ENCODE results near the gene HOXD3. TPM values are rescaled to one million over a fixed set of nuclear protein-coding genes. Genes with fewer than 3 reads are reported as not detected.

HOXD3 gene
- total RNA-seq, 1 donor = not detected

DNA sequence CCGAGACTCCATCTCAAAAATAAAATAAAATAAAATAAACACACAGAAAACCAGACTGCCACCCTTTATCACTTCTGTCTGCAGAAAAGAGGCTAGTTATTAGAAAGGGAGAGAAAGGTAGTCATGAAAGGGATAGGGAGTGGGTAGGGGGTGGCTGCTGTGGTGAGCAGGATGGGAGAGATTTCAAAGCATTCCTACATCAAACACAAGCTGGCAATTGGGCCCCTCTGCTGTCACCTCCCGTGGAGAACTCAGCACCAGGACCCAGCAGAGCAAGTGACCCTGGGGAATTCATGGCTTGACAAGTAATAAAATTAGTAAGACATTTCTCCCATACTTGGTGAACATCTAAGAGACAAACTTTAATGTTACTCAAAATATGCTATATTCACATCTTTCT lies 27.6 kb downstream of the HOXD3 start:
- H3K9me3 ChIP-seq (ENCODE audit: low read depth, low read length) = no peaks in the 10 kb centered on the region
- peaks cover 20% of the 10 kb centered on the region for H3K4me1 ChIP-seq (ENCODE audit: insufficient read depth, low read length)
- H3K27me3 ChIP-seq (ENCODE audit: insufficient read depth, low read length) = peaks cover 92% of the 10 kb centered on the region
- H3K4me3 ChIP-seq (ENCODE audit: low read length) = no peak overlapping the region

DNA sequence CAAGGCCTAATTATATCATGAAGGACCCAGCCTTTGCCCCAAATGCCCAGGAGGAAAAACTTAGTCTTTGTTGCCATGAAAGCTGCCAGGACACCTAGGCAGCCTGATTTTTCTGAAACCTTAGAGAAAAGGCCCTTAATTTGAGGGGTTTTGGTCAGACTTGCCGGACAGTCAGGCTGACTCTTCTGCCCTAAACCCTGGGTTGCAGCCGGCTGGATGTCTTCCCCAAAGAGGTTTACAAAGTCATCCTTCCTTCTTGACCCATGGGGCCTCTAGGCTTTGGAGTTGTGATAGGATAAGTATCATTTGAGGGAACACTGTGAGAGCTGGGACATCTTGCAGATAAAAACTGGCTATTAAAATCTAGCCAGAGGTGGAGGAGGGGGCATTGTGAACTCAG lies 28.9 kb downstream of the HOXD3 start:
- H3K9me3 ChIP-seq (ENCODE audit: low read depth, low read length) = no peaks in the 10 kb centered on the region
- H3K27me3 ChIP-seq (ENCODE audit: insufficient read depth, low read length) = peaks cover 92% of the 10 kb centered on the region
- no peak overlapping the region for H3K4me3 ChIP-seq (ENCODE audit: low read length)
- H3K4me1 ChIP-seq (ENCODE audit: insufficient read depth, low read length) = peaks cover 22% of the 10 kb centered on the region

DNA sequence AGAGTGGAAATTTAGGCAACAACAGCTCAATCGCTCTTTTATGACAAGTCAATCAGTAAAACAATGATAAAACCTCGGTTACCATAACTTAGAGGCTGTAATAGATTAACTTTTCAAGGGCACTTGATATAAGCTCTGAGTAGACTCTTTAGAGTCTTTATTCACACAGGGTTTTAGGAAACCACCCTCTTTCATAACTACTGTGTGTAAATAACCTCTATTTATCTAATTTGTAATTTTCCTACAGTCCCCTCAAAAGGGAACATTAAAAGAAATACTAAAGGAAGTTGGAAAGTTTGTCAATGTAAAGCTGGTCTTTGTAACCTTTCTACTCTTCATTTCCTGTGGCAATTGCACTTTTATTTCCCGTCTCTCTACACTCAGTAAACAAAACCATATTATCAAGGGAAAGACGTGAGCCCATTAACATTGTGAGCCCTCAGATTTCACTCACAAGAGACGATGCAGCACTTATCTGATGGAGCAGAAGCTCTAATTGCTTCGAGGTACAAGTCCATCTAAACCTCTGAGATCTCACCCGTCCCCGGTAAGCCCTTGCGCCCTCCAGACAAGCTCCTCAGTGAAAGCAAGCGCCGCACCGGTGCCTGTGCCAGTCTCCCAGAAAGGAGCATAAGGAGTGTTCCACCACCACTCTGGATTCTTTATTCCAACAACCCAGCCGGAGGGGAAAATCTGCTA lies 30.2 kb downstream of the HOXD3 start:
- H3K9me3 ChIP-seq (ENCODE audit: low read depth, low read length) = no peaks in the 10 kb centered on the region
- peaks cover 97% of the 10 kb centered on the region for H3K27me3 ChIP-seq (ENCODE audit: insufficient read depth, low read length)
- no peak overlapping the region for H3K4me3 ChIP-seq (ENCODE audit: low read length)
- peaks cover 22% of the 10 kb centered on the region for H3K4me1 ChIP-seq (ENCODE audit: insufficient read depth, low read length)

DNA sequence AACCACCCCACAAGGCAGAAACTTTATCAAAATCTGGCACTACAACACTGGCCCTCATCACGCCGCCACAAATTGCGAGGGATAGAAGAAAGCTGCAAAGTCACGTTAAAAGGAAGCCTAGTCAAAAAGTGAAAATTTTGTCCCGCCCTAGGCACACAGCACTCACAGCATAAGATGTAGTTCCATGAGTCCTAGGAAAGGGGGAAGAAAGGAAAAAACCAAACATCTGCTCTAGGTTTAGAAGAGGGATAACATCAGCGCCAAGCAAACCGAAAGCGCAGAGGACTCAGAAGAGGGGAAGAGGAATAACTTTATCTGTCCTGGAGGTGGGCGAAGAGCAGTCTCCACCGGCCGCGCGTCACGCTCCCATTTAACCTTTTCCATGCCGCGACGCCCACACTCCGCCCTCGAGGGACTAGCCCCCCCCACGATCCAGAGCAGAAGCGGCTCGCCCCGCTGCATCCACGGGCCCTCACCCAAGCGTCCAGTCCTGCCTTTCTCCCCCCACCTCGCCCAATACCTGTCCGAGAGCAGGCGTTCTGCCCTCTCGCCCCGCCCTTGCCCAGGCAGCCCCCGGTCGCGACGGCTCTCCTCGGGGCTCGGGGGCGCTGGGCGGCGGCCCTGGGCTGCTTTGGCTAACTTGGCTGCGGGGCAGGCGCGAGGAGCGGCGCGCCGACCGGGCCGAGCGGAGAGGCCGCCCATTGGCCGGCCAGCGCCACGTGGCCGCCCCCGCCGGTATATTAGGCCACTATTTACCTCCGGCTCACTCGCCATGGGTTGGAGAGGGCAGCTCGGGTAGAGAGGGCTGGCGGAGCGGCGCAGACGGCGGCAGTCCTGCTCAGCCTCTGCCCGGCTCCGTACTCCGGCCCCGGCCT lies 31.0 kb downstream of the HOXD3 start, which contains the start of gene HOXD1:
Gene HOXD1, plus strand, starts transcription at position 770 of the 875 bp plus-strand sequence. CDS start 134 bp downstream, outside the sequence.
- peak within 1 kb of the TSS; percentile 6 for H3K4me3 ChIP-seq (ENCODE audit: low read length)
- H3K27me3 ChIP-seq (ENCODE audit: insufficient read depth, low read length) = peaks cover 97% of the 10 kb centered on the region

DNA sequence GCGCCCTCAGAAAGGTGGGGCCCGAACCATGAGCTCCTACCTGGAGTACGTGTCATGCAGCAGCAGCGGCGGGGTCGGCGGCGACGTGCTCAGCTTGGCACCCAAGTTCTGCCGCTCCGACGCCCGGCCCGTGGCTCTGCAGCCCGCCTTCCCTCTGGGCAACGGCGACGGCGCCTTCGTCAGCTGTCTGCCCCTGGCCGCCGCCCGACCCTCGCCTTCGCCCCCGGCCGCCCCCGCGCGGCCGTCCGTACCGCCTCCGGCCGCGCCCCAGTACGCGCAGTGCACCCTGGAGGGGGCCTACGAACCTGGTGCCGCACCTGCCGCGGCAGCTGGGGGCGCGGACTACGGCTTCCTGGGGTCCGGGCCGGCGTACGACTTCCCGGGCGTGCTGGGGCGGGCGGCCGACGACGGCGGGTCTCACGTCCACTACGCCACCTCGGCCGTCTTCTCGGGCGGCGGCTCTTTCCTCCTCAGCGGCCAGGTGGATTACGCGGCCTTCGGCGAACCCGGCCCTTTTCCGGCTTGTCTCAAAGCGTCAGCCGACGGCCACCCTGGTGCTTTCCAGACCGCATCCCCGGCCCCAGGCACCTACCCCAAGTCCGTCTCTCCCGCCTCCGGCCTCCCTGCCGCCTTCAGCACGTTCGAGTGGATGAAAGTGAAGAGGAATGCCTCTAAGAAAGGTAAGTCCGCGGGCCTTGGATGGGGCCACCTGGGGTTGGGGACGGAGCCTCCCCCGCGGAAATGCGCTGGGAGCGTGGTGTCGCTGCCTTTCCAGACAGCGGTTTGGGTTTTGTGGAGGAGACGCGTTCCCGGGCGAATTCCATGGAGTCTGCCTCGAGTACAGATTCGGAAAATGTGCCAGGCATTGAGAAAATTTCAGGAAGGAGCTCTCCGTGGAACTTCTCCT lies 31.9 kb downstream of the HOXD3 start:
- peaks cover 22% of the 10 kb centered on the region for H3K4me1 ChIP-seq (ENCODE audit: insufficient read depth, low read length)
- no peaks in the 10 kb centered on the region for H3K9me3 ChIP-seq (ENCODE audit: low read depth, low read length)
- H3K27me3 ChIP-seq (ENCODE audit: insufficient read depth, low read length) = peaks cover 97% of the 10 kb centered on the region
- H3K4me3 ChIP-seq (ENCODE audit: low read length) = peak overlapping the region; percentile 6

More for the DNA sequence above, 31.0 kb downstream of the HOXD3 start, which contains the start of gene HOXD1:
- H3K4me1 ChIP-seq (ENCODE audit: insufficient read depth, low read length) = peaks cover 22% of the 10 kb centered on the region
- H3K9me3 ChIP-seq (ENCODE audit: low read depth, low read length) = no peaks in the 10 kb centered on the region

DNA sequence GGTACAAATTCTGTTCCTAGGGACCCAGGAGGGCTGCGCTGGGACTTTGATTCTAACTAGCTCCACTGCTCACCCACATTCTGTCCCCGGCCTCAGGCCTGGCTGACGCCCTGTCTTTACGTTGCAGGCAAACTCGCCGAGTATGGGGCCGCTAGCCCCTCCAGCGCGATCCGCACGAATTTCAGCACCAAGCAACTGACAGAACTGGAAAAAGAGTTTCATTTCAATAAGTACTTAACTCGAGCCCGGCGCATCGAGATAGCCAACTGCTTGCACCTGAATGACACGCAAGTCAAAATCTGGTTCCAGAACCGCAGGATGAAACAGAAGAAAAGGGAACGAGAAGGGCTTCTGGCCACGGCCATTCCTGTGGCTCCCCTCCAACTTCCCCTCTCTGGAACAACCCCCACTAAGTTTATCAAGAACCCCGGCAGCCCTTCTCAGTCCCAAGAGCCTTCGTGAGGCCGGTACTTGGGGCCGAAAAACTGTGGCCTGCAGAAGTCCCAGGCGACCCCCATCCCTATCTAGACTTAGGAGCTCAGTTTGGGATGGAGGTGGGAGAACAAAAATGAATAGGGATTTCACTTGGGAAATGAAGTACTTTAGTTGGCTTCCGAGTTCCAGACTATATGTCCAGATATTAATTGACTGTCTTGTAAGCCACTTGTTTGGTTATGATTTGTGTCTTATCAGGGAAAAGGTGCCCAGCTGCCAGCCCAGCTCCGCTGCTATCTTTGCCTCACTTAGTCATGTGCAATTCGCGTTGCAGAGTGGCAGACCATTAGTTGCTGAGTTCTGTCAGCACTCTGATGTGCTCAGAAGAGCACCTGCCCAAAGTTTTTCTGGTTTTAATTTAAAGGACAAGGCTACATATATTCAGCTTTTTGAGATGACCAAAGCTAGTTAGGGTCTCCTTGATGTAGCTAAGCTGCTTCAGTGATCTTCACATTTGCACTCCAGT lies 32.9 kb downstream of the HOXD3 start:
- Histone ChIP-seq H3K9me3 (ENCODE audit: low read depth, low read length) (no peaks in the 10 kb centered on the region), H3K4me1 (ENCODE audit: insufficient read depth, low read length) (peaks cover 22% of the 10 kb centered on the region), H3K27me3 (ENCODE audit: insufficient read depth, low read length) (peaks cover 95% of the 10 kb centered on the region), H3K4me3 (ENCODE audit: low read length) (no peak overlapping the region)

DNA sequence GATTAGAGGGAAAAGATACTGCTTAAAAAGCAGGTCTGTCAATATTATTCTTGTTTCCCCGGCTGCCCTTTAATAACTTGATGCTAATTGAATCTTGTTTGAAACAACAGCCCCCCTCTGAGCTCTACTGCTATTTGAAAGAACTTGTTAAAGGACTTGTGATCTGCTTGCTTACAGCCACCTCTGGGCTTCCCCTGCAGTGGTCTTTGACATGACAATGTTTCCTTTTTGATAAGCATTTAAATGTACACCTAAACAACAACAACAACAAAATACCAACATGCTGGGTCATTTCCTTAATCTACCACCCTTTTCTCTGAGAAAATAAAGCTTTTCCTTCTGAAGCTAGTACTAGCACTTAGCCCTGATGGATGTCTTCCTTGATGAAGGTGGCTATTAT lies 35.2 kb downstream of the HOXD3 start:
- Histone ChIP-seq H3K9me3 (ENCODE audit: low read depth, low read length) (no peaks in the 10 kb centered on the region), H3K4me3 (ENCODE audit: low read length) (no peak overlapping the region), H3K27me3 (ENCODE audit: insufficient read depth, low read length) (peaks cover 80% of the 10 kb centered on the region), H3K4me1 (ENCODE audit: insufficient read depth, low read length) (peaks cover 22% of the 10 kb centered on the region)

DNA sequence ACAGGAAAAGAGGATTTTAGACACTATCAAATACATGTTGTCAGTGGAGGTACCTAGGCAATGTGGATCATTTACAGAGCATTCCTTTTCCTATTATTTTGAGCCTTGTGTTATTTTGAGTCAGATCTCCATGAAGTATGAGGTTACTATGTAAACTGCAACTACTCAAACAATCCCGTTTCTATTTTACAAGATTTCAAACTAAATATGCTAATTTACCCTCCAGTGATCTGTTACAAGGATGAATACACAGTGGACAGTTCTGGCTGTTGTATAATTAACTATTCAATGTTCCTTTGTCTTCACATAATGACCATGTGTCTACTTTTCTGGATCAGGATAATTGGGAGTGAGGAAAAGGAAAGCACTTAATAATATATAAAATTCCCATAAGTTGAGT lies 35.9 kb downstream of the HOXD3 start:
- Histone ChIP-seq H3K4me1 (ENCODE audit: insufficient read depth, low read length) (peaks cover 19% of the 10 kb centered on the region), H3K4me3 (ENCODE audit: low read length) (no peak overlapping the region), H3K27me3 (ENCODE audit: insufficient read depth, low read length) (peaks cover 79% of the 10 kb centered on the region), H3K9me3 (ENCODE audit: low read depth, low read length) (no peaks in the 10 kb centered on the region)

DNA sequence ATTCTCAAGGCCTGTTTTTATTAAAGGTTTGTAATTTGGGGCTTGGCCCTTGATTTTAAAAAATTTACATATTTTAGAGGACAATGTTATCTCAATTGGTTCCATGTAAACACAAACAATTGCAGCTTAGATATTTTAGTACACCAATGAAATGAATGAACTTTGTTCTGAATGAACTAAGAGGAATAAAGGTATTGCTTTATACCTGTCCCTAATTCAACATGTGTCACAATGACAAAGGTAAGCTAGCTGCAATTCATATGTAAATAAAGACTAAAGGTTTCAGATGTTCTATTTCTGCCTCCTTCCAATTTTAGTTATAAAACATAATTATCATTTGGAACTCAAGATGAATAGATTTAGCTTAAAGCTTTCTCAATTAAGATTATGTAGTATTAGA lies 42.8 kb downstream of the HOXD3 start:
- Histone ChIP-seq H3K9me3 (ENCODE audit: low read depth, low read length) (no peaks in the 10 kb centered on the region), H3K4me3 (ENCODE audit: low read length) (no peak overlapping the region), H3K27me3 (ENCODE audit: insufficient read depth, low read length) (peaks cover 31% of the 10 kb centered on the region), H3K4me1 (ENCODE audit: insufficient read depth, low read length) (no peaks in the 10 kb centered on the region)

DNA sequence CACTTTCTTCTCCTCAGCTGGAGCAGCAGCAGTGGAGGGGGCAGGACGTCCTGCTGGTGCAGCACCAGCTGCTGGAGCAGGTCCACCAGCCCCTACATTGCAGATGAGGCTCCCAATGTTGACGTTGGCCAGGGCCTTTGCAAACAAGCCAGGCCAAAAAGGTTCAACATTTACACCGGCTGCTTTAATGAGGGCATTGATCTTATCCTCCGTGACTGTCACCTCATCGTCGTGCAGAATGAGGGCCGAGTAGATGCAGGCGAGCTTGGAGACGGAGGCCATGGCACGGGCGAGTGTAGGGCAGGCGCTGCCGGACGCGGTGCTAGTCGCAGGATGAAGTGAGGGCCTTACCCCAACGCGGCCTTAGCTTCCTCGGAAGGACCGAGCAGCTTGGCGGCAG lies 43.9 kb downstream of the HOXD3 start:
- Histone ChIP-seq H3K9me3 (ENCODE audit: low read depth, low read length) (no peaks in the 10 kb centered on the region), H3K4me1 (ENCODE audit: insufficient read depth, low read length) (no peaks in the 10 kb centered on the region), H3K4me3 (ENCODE audit: low read length) (no peak overlapping the region), H3K27me3 (ENCODE audit: insufficient read depth, low read length) (peaks cover 38% of the 10 kb centered on the region)

DNA sequence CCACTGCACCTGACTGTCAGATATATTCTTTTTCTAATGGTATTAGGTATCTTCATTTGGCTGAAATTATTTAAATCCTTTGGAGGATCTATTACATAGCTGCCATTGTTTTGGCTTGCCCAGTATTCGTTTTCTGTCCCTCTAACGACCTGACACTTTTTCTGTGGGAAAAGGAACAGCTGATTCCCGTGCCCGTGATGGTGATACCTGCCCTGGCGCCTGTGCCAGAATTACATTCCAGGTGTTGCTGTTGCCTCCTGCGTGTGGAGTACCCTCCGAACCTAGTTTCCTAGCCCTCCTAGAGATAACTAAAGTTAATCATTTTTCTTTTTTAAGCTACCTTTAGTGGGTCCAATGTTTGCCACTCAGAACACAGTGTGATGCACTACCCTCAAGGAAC lies 45.4 kb downstream of the HOXD3 start:
- Histone ChIP-seq H3K4me1 (ENCODE audit: insufficient read depth, low read length) (no peaks in the 10 kb centered on the region), H3K9me3 (ENCODE audit: low read depth, low read length) (no peaks in the 10 kb centered on the region), H3K4me3 (ENCODE audit: low read length) (no peak overlapping the region), H3K27me3 (ENCODE audit: insufficient read depth, low read length) (peaks cover 36% of the 10 kb centered on the region)

DNA sequence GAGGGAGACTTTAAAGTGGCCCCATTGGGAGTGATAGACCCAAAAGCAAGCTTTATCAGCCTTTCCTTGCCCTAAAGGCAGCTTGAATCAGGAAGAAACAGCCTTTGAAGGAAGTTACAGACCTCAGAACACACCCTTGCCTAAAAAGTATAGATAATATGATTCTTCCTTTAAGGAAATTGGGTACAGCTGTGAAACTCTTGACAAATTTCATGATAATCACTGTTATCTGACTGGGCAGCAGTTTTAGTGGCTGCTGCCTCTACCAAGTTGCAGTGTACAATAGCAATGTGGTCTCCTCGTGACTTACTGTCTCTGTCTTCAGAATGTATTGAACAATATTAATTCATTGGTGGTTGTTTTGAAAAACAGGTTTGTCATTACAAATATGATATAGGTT lies 48.0 kb downstream of the HOXD3 start:
- Histone ChIP-seq H3K4me1 (ENCODE audit: insufficient read depth, low read length) (no peaks in the 10 kb centered on the region), H3K27me3 (ENCODE audit: insufficient read depth, low read length) (peaks cover 27% of the 10 kb centered on the region), H3K9me3 (ENCODE audit: low read depth, low read length) (no peaks in the 10 kb centered on the region), H3K4me3 (ENCODE audit: low read length) (no peak overlapping the region)

DNA sequence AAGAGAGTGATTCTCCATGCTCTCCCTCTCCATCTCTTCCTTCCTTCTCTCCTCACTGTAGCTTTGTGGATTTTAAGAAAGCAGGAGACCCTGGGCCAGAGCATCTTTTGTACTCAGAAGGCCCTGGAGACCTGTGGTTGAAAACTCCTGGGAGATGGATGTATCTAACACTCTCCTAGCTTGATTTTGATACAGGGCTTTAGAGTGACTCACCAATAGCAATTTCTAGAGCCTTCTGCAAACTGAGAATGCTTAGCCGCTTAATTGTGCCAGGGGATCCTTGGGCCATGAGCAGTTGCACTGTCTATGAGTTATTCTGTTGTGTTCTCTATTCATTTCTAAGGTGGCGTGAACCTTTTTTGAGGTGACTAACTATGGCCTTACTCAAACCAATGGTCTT lies 49.0 kb downstream of the HOXD3 start:
- no peaks in the 10 kb centered on the region for H3K9me3 ChIP-seq (ENCODE audit: low read depth, low read length)
- H3K4me1 ChIP-seq (ENCODE audit: insufficient read depth, low read length) = no peaks in the 10 kb centered on the region
- H3K27me3 ChIP-seq (ENCODE audit: insufficient read depth, low read length) = peaks cover 19% of the 10 kb centered on the region
- H3K4me3 ChIP-seq (ENCODE audit: low read length) = no peak overlapping the region

DNA sequence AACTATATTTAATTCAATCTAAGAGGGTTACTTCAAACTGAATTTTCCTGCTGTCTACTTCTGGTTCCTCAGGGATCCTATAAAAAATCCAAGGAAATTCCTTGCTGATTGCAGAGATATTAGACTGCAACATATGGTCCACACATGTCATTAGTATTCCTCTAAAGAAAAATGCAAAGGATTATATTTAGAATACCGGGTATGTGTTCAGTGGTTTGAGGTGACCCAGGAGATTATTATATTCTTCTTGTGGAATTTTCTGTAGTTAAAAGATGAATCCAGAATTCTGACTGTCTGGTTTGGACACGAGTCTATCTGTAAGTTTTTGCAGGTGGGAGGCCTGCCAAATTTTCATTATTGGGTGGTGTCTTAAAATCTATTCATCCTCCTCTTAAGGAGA lies 49.6 kb downstream of the HOXD3 start:
- Histone ChIP-seq H3K9me3 (ENCODE audit: low read depth, low read length) (no peaks in the 10 kb centered on the region), H3K4me1 (ENCODE audit: insufficient read depth, low read length) (no peaks in the 10 kb centered on the region), H3K4me3 (ENCODE audit: low read length) (no peak overlapping the region), H3K27me3 (ENCODE audit: insufficient read depth, low read length) (peaks cover 19% of the 10 kb centered on the region)
